ENCODE measurements around the gene INTS4. TPM values are rescaled to one million over a fixed set of nuclear protein-coding genes. Genes with fewer than 3 reads are reported as not detected.
"Not testable (repeated sequence)": the region's sequence is repeated elsewhere in the genome, so short reads cannot be mapped to it uniquely, and the experiment has no call there.

Gene INTS4
- total and polyA plus RNA-seq, 11 donors: 9.5 to 23.9 (median 15.1) TPM

DNA sequence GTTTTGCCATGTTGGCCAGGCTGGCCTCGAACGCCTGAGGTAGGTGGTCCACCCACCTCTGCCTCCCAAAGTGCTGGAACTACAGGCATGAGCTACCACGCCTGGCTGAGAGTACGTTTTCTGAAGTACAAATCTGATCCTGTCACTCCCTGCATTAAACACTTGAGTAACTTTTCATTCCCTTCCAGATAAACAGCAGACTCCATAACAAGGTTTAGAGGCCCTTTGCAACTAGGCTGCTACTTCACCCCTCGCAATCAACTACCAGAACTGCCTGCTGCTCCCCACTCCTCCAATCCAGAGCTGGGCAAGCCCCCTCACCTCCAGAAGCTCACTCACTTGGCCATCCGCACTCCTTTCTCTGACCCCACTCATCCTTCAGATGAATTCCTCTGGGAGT is 27.1 kb upstream of the INTS4 start:
- Histone ChIP-seq H3K4me1 (peaks cover 0 to 8% (median 0%) of the 10 kb centered on the region in 12 donors), H3K27me3 (peaks cover 0 to 9% (median 0%) of the 10 kb centered on the region in 9 donors), H3K9me3 (no peaks in the 10 kb centered on the region), H3K4me3 (no peak overlapping the region), H3K27ac (no peak overlapping the region), H3K36me3 (no peaks in the 10 kb centered on the region)
- no peak for DNase-seq
- no peak for TF ChIP-seq POLR2A (IDR thresholded peaks at IDR 0.05)
- TF ChIP-seq, protein P1, sequence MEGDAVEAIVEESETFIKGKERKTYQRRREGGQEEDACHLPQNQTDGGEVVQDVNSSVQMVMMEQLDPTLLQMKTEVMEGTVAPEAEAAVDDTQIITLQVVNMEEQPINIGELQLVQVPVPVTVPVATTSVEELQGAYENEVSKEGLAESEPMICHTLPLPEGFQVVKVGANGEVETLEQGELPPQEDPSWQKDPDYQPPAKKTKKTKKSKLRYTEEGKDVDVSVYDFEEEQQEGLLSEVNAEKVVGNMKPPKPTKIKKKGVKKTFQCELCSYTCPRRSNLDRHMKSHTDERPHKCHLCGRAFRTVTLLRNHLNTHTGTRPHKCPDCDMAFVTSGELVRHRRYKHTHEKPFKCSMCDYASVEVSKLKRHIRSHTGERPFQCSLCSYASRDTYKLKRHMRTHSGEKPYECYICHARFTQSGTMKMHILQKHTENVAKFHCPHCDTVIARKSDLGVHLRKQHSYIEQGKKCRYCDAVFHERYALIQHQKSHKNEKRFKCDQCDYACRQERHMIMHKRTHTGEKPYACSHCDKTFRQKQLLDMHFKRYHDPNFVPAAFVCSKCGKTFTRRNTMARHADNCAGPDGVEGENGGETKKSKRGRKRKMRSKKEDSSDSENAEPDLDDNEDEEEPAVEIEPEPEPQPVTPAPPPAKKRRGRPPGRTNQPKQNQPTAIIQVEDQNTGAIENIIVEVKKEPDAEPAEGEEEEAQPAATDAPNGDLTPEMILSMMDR (IDR thresholded peaks at IDR 0.05): no peak
- intact Hi-C loops (cut with DNase I): no loop called here
- ATAC-seq: no peak
- WGBS, 4 donors: 88 to 92% (median 91%) methylated on average over 6 of the region's 6 CpGs

DNA sequence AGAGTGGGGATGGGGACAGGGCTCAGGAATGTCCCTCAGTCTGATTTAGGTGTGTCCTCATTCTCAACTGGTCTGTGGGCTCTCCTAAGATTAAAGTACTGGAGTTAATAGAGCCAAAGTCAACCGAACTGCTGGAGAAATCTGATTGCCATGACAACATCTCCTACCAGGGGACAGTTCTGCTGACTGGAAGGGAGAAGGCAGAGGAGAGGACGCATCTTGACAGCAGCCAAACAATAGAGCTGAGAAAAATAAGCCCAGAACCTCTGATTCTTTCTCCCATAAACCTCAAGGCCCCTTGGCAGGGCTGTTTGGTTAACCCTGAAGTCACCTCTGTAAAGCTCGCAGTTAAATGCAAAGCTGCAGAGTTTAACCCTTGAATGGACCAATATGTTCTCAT is 25.8 kb upstream of the INTS4 start:
- Histone ChIP-seq H3K27ac (no peak overlapping the region), H3K4me3 (no peak overlapping the region), H3K36me3 (no peaks in the 10 kb centered on the region), H3K27me3 (peaks cover 0 to 9% (median 0%) of the 10 kb centered on the region in 9 donors), H3K9me3 (no peaks in the 10 kb centered on the region), H3K4me1 (peaks cover 0 to 8% (median 0%) of the 10 kb centered on the region in 12 donors)
- intact Hi-C loops (cut with DNase I): no loop called here
- ATAC-seq (no peak), DNase-seq (no peak)
- 38 to 46% (median 40%) methylated on average over 3 of the region's 3 CpGs for WGBS, 4 donors
- TF ChIP-seq, protein P1 (IDR thresholded peaks at IDR 0.05): no peak
- no peak for TF ChIP-seq POLR2A (IDR thresholded peaks at IDR 0.05)

DNA sequence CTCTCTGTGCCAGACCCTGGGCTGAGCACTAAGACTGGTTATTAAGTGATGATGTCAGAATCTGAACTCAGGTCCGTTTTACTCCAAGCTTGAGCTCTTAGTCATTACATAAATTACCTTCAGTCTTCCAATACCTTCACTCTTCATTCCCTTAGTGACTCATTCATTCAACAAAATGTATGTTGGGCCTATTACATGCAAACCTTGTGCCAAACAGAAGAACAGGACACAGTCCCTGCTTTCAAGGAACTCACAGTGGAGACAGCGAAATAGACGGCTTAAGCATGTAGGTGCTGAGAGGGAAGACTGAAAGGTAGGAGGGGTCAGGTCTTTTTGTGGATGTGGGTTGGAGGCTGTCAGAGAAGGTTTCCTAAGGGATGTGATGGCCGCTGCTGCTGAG is 25.3 kb upstream of the INTS4 start:
- ATAC-seq (no peak), DNase-seq (no peak)
- intact Hi-C loops (cut with DNase I): no loop called here
- H3K36me3 ChIP-seq: no peaks in the 10 kb centered on the region
- H3K4me1 ChIP-seq: peaks cover 0 to 8% (median 0%) of the 10 kb centered on the region in 12 donors
- H3K27ac ChIP-seq: no peak overlapping the region
- no peak overlapping the region for H3K4me3 ChIP-seq
- TF ChIP-seq, protein P1 (IDR thresholded peaks at IDR 0.05): no peak
- TF ChIP-seq POLR2A (IDR thresholded peaks at IDR 0.05): no peak
- WGBS, 4 donors: 63 to 85% (median 66%) methylated on average over 4 of the region's 4 CpGs
- H3K27me3 ChIP-seq: peaks cover 0 to 9% (median 0%) of the 10 kb centered on the region in 9 donors
- no peaks in the 10 kb centered on the region for H3K9me3 ChIP-seq

DNA sequence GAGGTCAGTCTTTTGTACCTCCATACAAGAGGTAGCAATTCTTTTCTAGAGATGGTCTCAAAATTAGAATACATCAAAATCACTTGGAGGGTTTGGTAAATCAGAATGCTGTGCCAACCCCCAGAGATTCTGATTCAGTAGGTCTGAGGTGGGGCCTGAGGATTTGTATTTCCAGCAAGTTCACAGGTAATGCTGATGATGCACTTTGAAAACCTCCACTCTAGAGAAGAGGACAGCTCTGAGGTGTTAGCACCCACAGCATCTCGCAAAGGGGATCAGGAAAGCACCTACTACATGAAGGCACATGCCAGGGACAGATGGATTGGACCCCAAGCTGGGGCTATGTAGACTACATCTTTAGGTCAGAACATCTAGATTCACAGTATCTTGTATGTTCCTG is 21.4 kb upstream of the INTS4 start:
- intact Hi-C loops (cut with DNase I): no loop called here
- 77 to 100% (median 93%) methylated on average over 1 of the region's 1 CpG for WGBS, 4 donors

DNA sequence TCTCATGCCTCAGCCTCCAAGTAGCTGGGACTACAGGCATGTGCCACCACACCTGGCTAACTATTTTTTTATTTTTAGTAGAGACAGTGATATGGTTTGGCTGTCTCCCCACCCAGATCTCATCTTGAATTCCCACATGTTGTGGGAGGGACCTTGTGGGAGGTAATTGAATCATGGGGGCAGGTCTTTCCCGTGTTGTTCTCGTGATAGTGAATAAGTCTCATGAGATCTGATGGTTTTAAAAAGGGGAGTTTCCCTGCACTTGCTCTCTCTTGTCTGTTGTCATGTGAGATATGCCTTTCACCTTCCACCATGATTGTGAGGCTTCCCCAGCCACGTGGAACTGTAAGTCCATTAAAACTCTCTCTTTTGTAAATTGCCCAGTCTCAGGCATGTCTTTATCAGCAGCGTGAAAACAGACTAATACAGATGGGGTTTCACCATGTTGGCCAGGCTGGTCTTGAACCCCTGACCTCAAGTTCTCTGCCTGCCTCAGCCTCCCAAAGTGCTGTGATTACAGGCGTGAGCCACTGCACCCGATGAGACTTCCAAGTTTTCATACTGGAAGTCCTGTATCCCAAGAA is 20.6 kb upstream of the INTS4 start:
- H3K27ac ChIP-seq; ATAC-seq; H3K36me3 ChIP-seq; H3K27me3 ChIP-seq; H3K9me3 ChIP-seq; H3K4me1 ChIP-seq; intact Hi-C loops (cut with DNase I); H3K4me3 ChIP-seq; DNase-seq: not testable (repeated sequence)
- WGBS, 4 donors: 69 to 80% (median 71%) methylated on average over 4 to 6 of the region's 6 CpGs

More for the DNA sequence above, 21.4 kb upstream of the INTS4 start:
- Histone ChIP-seq H3K36me3 (no peaks in the 10 kb centered on the region), H3K27ac (no peak overlapping the region), H3K9me3 (no peaks in the 10 kb centered on the region), H3K27me3 (no peaks in the 10 kb centered on the region), H3K4me1 (no peaks in the 10 kb centered on the region), H3K4me3 (no peak overlapping the region)
- TF ChIP-seq, protein P1 (IDR thresholded peaks at IDR 0.05): no peak
- no peak for TF ChIP-seq POLR2A (IDR thresholded peaks at IDR 0.05)
- ATAC-seq (no peak), DNase-seq (no peak)

Measured in heart left ventricle (tissue), 16 donors.